Measurements from ENCODE around the gene COPS2. TPM values are rescaled to one million over a fixed set of nuclear protein-coding genes. Genes with fewer than 3 reads are reported as not detected.

Gene COPS2
- total RNA-seq, 1 experiment from 2014 or later = 88.3 TPM

DNA sequence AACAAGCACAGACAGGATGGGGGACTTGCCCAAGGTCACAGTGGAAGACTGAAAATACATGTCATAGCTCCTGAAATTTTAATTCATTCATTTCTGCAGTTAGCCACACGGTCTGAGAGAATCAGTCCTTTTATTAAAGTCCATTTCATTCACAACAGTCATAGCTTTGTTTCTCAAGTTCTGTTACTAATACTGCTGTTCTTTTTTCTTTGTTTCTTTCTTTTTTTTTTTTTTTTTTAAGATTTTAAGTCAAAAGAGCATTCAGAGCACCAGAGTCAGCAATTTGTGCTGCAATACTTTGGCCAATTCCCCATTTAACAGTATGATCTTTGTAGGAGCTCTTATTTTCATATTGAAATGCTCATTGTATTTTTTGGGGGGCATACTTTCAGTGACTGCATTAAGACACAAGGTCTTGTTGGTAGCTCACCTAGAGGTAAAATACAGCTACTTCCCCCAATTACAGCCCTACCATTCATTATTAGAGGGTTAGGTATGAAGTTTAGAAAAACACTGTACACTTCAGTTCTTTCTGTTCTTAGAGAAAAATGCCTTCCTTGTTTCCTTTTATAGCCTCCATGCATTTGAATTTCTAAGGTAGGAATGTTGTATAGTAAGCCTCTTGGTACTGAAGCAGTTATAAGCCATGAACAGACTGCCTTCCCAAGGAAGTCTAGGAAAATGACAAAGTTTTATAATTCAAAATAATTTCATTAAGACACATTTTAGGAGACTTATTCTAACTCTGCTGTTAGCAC lies 24.2 kb upstream of the COPS2 start:
- Histone ChIP-seq H3K79me2 (ENCODE audit: insufficient read depth, low read length) (no peaks in the 10 kb centered on the region), H3K4ac (ENCODE audit: low read depth, low read length) (no peak overlapping the region), H3K23me2 (ENCODE audit: insufficient read length, low read depth, low read length, poor library complexity, severe bottlenecking) (no peaks in the 10 kb centered on the region), H2BK20ac (ENCODE audit: low read depth, low read length, poor library complexity, severe bottlenecking) (no peak overlapping the region), H2BK120ac (ENCODE audit: low read depth, low read length, poor library complexity, severe bottlenecking) (no peak overlapping the region), H3K9ac (ENCODE audit: extremely low read depth, insufficient read length, low read length) (no peak overlapping the region), H2BK12ac (ENCODE audit: insufficient read length, low read depth, low read length) (no peak overlapping the region), H4K8ac (replicated peaks; ENCODE audit: insufficient read length, low read depth, low read length) (no peak overlapping the region), H4K91ac (ENCODE audit: insufficient read length, low read depth, low read length) (no peak overlapping the region), H3K23ac (ENCODE audit: insufficient read length, low read depth, low read length) (no peak overlapping the region), H4K20me1 (ENCODE audit: control insufficient read depth, insufficient read depth, insufficient read length) (no peaks in the 10 kb centered on the region), H3K27me3 (ENCODE audit: insufficient read depth, low read length) (no peaks in the 10 kb centered on the region), H3K79me1 (ENCODE audit: insufficient read depth, low read depth, low read length, poor library complexity, severe bottlenecking) (no peaks in the 10 kb centered on the region), H2BK5ac (ENCODE audit: insufficient read length, low read length) (no peak overlapping the region), H2AFZ (ENCODE audit: low read length) (no peak overlapping the region), H3K56ac (ENCODE audit: insufficient read length, low read depth, low read length) (no peak overlapping the region), H3K14ac (ENCODE audit: insufficient read depth, low read length) (no peak overlapping the region), H3K27ac (ENCODE audit: insufficient read length, low read depth, low read length) (no peak overlapping the region), H2AK5ac (ENCODE audit: insufficient read length, low read length) (no peak overlapping the region), H3K9me3 (ENCODE audit: control insufficient read depth, low read depth, low read length) (no peaks in the 10 kb centered on the region), H3T11ph (ENCODE audit: low read length) (no peak overlapping the region), H3K4me1 (ENCODE audit: insufficient read depth, low read length) (no peaks in the 10 kb centered on the region), H3K18ac (ENCODE audit: insufficient read length, low read depth, low read length) (no peak overlapping the region), H2BK15ac (ENCODE audit: low read depth, low read length) (no peak overlapping the region), H4K5ac (ENCODE audit: insufficient read length, low read depth, low read length) (no peak overlapping the region), H3K4me2 (ENCODE audit: insufficient read depth, insufficient read length, low read length) (no peak overlapping the region)
- Mint-ChIP-seq H3K4me1 (peaks cover 16 to 17% of the 10 kb centered on the region in 2 experiments), H3K4me3 (no peak overlapping the region), H3K9me3 (peaks cover 13 to 16% of the 10 kb centered on the region in 2 experiments; a peak in 4 of 5 replicates), H3K36me3 (ENCODE audit: insufficient read depth in 1 of 3, low read depth in 3 of 3) (peaks cover 15 to 24% (median 16%) of the 10 kb centered on the region in 3 experiments), H3K27ac (no peak overlapping the region), H3K27me3 (ENCODE audit: low read depth) (no peaks in the 10 kb centered on the region)
- WGBS (ENCODE audit: extremely low coverage, insufficient read length, low lambda C conversion rate) = no CpG with 5 or more reads among the region's 1 CpG
- TF ChIP-seq, protein P1, sequence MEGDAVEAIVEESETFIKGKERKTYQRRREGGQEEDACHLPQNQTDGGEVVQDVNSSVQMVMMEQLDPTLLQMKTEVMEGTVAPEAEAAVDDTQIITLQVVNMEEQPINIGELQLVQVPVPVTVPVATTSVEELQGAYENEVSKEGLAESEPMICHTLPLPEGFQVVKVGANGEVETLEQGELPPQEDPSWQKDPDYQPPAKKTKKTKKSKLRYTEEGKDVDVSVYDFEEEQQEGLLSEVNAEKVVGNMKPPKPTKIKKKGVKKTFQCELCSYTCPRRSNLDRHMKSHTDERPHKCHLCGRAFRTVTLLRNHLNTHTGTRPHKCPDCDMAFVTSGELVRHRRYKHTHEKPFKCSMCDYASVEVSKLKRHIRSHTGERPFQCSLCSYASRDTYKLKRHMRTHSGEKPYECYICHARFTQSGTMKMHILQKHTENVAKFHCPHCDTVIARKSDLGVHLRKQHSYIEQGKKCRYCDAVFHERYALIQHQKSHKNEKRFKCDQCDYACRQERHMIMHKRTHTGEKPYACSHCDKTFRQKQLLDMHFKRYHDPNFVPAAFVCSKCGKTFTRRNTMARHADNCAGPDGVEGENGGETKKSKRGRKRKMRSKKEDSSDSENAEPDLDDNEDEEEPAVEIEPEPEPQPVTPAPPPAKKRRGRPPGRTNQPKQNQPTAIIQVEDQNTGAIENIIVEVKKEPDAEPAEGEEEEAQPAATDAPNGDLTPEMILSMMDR (conservative IDR thresholded peaks at IDR 0.05) = no peak
- no peak for DNase-seq

All from H9 (cell line).